IgD-negative memory B cell (primary cell): ENCODE data around the gene PLD1. TPM values are rescaled to one million over a fixed set of nuclear protein-coding genes. Genes with fewer than 3 reads are reported as not detected.

Source experiments
- H3K27ac Mint-ChIP-seq, 3 donors: one replicate each; pipeline ENCODE4 v1.8.0; 2020 to 2022; ENCODE audit warnings: mild to moderate bottlenecking in 3 of 3, mixed read lengths in 3 of 3, moderate library complexity in 1 of 3
- H3K27me3 Mint-ChIP-seq: one replicate; pipeline ENCODE4 v1.8.0; 2021; ENCODE audit warnings: mixed read lengths
- H3K36me3 Mint-ChIP-seq: one replicate; pipeline ENCODE4 v1.8.0; 2020; ENCODE audit warnings: mild to moderate bottlenecking, mixed read lengths
- H3K4me1 Mint-ChIP-seq, 3 donors: one replicate each; pipeline ENCODE4 v1.8.0; 2020 to 2022; ENCODE audit warnings: mixed read lengths in 3 of 3, mild to moderate bottlenecking in 1 of 3
- H3K4me3 Mint-ChIP-seq, 4 donors: one replicate each; pipeline ENCODE4 v1.8.0; 2020 to 2022; ENCODE audit warnings: mild to moderate bottlenecking in 4 of 4, mixed read lengths in 4 of 4, moderate library complexity in 3 of 4
- H3K9me3 Mint-ChIP-seq, 3 donors: one replicate each; pipeline ENCODE4 v1.8.0; 2020 to 2021; ENCODE audit warnings: mixed read lengths in 3 of 3, mild to moderate bottlenecking in 1 of 3
- polyA plus RNA-seq: library from polyadenylated mRNA; unstranded; fragments of 300-500 nt; fragmentation: Illumina TruSeq; gene quantifications from one replicate; pipeline ENCODE4 v1.2.3, GENCODE V29; 2021

The PLD1 gene
- polyA plus RNA-seq, 1 donor from 2014 or later: not detected

- H3K27me3 Mint-ChIP-seq: peaks cover 6% of the 10 kb centered on the region
Measured at GRCh38 chr3:171745577-171746319, 64.5 kb downstream of the PLD1 start.

DNA sequence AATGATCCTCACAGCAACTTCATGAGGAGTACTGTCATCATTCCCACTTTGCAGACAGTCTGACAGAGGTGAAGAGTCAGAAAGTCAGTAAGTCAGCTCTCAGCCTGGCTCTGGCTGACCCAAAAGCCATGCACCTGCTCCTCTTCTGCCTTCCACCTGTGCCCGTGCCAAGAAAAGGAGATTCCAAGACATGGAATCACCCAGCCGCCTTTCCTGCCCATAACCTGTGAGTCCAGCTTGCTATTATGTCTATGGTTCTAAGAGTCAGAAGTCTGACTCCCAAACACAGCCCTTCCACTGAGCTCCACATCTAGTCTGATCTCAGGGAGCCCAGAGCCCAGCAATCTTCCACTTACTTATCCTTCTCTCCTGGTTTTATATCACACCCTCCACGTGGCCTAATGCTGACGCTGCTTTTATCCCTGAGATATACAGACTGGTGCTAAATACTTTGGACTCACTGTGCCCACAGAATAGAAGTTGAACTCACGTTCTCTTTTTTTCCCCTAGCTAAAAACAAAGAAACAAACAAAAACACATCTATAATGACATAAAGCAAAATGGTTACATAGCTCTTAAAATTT, 66.0 kb downstream of the PLD1 start:
- peaks cover 6% of the 10 kb centered on the region for H3K27me3 Mint-ChIP-seq

More at GRCh38 chr3:171745577-171746319, 64.5 kb downstream of the PLD1 start:
- Mint-ChIP-seq H3K4me3 (no peak overlapping the region), H3K27ac (no peak overlapping the region), H3K36me3 (no peaks in the 10 kb centered on the region), H3K4me1 (peaks cover 0 to 1% (median 0%) of the 10 kb centered on the region in 3 donors), H3K9me3 (peaks cover 0 to 1% (median 0%) of the 10 kb centered on the region in 3 donors)

DNA sequence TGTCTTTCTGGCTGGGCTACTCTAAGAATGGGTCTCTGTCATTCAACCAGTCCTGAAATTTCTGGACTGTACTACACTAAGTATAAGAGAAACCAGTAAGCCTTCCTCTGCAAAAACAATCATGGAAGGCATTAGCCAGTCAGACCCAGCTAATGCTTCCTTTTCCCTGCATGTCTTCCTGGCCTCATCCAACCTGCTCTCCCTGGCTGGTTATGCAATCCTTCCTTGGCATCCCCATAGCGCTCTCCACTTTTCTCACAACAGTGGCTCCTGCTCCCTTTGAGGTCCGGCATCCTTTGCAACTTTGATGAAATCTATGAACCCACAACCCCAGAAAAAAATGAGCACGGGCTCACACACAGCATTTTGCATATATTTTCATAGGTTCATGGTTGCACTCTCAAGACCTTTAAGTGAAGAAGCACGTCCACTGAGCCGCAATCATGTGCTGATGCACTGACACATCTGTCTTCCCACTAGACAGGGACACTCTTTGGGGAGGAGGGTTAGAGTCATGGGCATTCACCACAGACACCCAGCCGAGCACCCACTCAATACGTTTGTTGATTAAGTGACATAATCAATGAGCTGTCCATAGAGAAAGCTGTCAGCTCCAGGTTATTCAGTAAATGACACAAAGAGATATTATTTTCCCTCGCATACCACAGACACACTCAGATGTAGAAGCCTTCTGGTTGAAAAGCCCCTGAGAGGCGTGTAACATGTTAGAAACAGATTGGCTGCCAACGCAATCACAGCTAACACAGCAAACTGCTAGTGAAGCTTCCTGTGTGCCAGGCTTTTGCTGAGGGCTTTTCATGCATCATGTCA, 66.7 kb downstream of the PLD1 start:
- no peak overlapping the region for H3K27ac Mint-ChIP-seq
- H3K4me1 Mint-ChIP-seq: peaks cover 0 to 1% (median 0%) of the 10 kb centered on the region in 3 donors
- peaks cover 6% of the 10 kb centered on the region for H3K27me3 Mint-ChIP-seq
- H3K4me3 Mint-ChIP-seq: no peak overlapping the region
- H3K36me3 Mint-ChIP-seq: no peaks in the 10 kb centered on the region
- peaks cover 0 to 1% (median 0%) of the 10 kb centered on the region in 3 donors for H3K9me3 Mint-ChIP-seq

More for the DNA sequence above, 66.0 kb downstream of the PLD1 start:
- no peaks in the 10 kb centered on the region for H3K36me3 Mint-ChIP-seq
- no peak overlapping the region for H3K27ac Mint-ChIP-seq
- peaks cover 0 to 1% (median 0%) of the 10 kb centered on the region in 3 donors for H3K9me3 Mint-ChIP-seq
- no peak overlapping the region for H3K4me3 Mint-ChIP-seq
- peaks cover 0 to 1% (median 0%) of the 10 kb centered on the region in 3 donors for H3K4me1 Mint-ChIP-seq

- peaks cover 3% of the 10 kb centered on the region for H3K27me3 Mint-ChIP-seq
Measured at GRCh38 chr3:171741377-171741776, 68.9 kb downstream of the PLD1 start.

DNA sequence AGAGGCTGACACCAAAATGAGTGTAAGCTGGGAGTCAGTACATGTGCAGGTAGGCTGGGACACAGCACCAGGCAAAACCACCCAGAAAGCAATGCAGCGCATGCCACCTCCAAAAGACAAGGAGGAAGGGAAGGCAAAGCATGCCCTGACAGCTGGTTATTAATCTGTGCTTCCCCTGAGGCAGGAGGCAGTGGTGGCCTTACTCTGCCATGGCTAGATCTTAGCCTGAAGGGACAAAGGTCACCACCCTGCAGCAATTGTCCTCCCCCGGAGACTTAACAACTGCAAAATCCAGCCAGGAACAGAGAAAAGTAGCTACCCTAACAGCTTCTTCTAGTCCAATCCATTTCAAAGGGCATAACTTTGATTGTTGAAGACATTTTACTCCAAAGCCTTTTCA, 73.7 kb downstream of the PLD1 start:
- Mint-ChIP-seq H3K4me3 (no peak overlapping the region), H3K9me3 (no peaks in the 10 kb centered on the region), H3K36me3 (no peaks in the 10 kb centered on the region), H3K27ac (no peak overlapping the region), H3K27me3 (no peaks in the 10 kb centered on the region), H3K4me1 (no peaks in the 10 kb centered on the region)

More at GRCh38 chr3:171741377-171741776, 68.9 kb downstream of the PLD1 start:
- H3K4me1 Mint-ChIP-seq: no peaks in the 10 kb centered on the region
- H3K4me3 Mint-ChIP-seq: no peak overlapping the region
- H3K27ac Mint-ChIP-seq: no peak overlapping the region
- H3K9me3 Mint-ChIP-seq: peaks cover 0 to 1% (median 0%) of the 10 kb centered on the region in 3 donors
- no peaks in the 10 kb centered on the region for H3K36me3 Mint-ChIP-seq

- H3K27me3 Mint-ChIP-seq: no peaks in the 10 kb centered on the region
- H3K36me3 Mint-ChIP-seq: no peaks in the 10 kb centered on the region
- H3K27ac Mint-ChIP-seq: no peak overlapping the region
- no peaks in the 10 kb centered on the region for H3K9me3 Mint-ChIP-seq
- H3K4me3 Mint-ChIP-seq: no peak overlapping the region
- H3K4me1 Mint-ChIP-seq: no peaks in the 10 kb centered on the region
Measured at GRCh38 chr3:171733561-171733960, 76.7 kb downstream of the PLD1 start.

- no peak overlapping the region for H3K27ac Mint-ChIP-seq
- H3K4me3 Mint-ChIP-seq: no peak overlapping the region
- no peaks in the 10 kb centered on the region for H3K4me1 Mint-ChIP-seq
- H3K9me3 Mint-ChIP-seq: no peaks in the 10 kb centered on the region
- H3K36me3 Mint-ChIP-seq: no peaks in the 10 kb centered on the region
- no peaks in the 10 kb centered on the region for H3K27me3 Mint-ChIP-seq
Measured at GRCh38 chr3:171732756-171733155, 77.5 kb downstream of the PLD1 start.

DNA sequence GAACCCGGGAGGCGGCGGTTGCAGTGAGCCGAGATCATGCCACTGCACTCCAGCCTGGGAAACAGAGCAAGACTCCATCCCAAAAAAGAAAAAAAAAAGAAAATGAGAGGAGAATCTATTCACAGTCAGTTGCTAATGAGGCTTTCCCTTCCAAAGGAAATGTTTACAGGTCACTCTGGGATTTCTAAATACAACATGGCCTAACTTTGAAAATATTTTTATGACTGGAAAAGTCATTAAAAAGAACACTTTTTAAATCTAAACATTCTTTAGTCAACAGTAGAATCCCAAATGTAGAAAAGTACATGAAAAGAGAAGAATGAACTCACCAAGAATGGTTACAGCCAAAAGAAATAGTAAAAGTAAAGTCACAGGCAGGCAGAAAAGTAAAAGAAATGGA, 78.6 kb downstream of the PLD1 start:
- H3K27ac Mint-ChIP-seq: no peak overlapping the region
- no peaks in the 10 kb centered on the region for H3K4me1 Mint-ChIP-seq
- H3K36me3 Mint-ChIP-seq: no peaks in the 10 kb centered on the region
- no peak overlapping the region for H3K4me3 Mint-ChIP-seq
- H3K9me3 Mint-ChIP-seq: no peaks in the 10 kb centered on the region
- no peaks in the 10 kb centered on the region for H3K27me3 Mint-ChIP-seq

GRCh38 chr3:171729452-171730334, 80.6 kb downstream of the PLD1 start:
- Mint-ChIP-seq H3K27me3 (no peaks in the 10 kb centered on the region), H3K27ac (no peak overlapping the region), H3K9me3 (no peaks in the 10 kb centered on the region), H3K36me3 (no peaks in the 10 kb centered on the region), H3K4me3 (no peak overlapping the region), H3K4me1 (no peaks in the 10 kb centered on the region)

DNA sequence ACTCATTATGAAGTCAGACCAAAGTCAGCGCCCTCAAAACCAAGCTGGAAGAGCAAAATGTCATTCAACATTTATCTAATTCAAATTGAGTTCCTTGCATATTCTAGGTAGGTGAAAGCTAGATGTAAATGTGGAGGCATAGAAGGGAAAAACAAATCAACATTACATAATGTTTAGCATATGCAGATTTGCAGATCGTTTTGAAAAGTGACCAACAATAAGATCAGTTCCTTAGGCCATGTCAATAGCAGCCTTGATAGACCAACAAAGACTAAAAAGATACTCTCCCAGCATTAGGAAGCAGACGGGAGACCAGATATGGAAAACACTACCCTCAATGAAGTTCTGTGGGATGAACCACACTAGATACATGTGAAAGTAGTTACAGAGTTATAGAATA, 83.0 kb downstream of the PLD1 start:
- H3K4me1 Mint-ChIP-seq: no peaks in the 10 kb centered on the region
- no peaks in the 10 kb centered on the region for H3K27me3 Mint-ChIP-seq
- H3K4me3 Mint-ChIP-seq: no peak overlapping the region
- no peaks in the 10 kb centered on the region for H3K36me3 Mint-ChIP-seq
- H3K27ac Mint-ChIP-seq: no peak overlapping the region
- no peaks in the 10 kb centered on the region for H3K9me3 Mint-ChIP-seq

GRCh38 chr3:171718493-171719185, 91.6 kb downstream of the PLD1 start:
- H3K27ac Mint-ChIP-seq: no peak overlapping the region
- no peaks in the 10 kb centered on the region for H3K36me3 Mint-ChIP-seq
- no peaks in the 10 kb centered on the region for H3K4me1 Mint-ChIP-seq

DNA sequence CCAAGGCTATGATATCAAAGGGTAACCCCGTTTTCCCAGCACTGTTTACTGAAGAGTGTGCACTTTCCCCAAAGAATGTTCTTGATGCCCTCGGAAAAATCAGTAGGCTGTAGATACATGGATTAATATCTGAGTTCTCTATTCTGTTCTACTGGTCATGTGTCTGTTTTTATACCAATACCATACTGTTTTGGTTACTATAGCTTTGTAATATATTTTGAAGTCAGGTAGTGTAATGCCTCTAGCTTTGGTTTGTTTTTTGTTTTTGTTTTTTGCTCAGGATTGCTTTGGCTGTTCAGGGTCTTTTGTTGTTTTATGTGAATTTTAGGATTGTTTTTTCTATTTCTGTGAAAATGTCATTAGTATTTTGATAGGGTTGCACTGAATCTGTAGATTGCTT, 95.1 kb downstream of the PLD1 start:
- H3K4me1 Mint-ChIP-seq: no peaks in the 10 kb centered on the region
- no peak overlapping the region for H3K27ac Mint-ChIP-seq
- H3K36me3 Mint-ChIP-seq: no peaks in the 10 kb centered on the region
- H3K27me3 Mint-ChIP-seq: peaks cover 6% of the 10 kb centered on the region
- H3K4me3 Mint-ChIP-seq: no peak overlapping the region
- peaks cover 0 to 11% (median 5%) of the 10 kb centered on the region in 3 donors for H3K9me3 Mint-ChIP-seq

More at GRCh38 chr3:171718493-171719185, 91.6 kb downstream of the PLD1 start:
- peaks cover 0 to 11% (median 5%) of the 10 kb centered on the region in 3 donors for H3K9me3 Mint-ChIP-seq
- no peak overlapping the region for H3K4me3 Mint-ChIP-seq
- peaks cover 6% of the 10 kb centered on the region for H3K27me3 Mint-ChIP-seq

GRCh38 chr3:171712171-171712938, 97.9 kb downstream of the PLD1 start:
- Mint-ChIP-seq H3K4me3 (no peak overlapping the region), H3K9me3 (peaks cover 0 to 11% (median 5%) of the 10 kb centered on the region in 3 donors), H3K27ac (no peak overlapping the region), H3K36me3 (no peaks in the 10 kb centered on the region), H3K27me3 (peaks cover 2% of the 10 kb centered on the region), H3K4me1 (no peaks in the 10 kb centered on the region)
